ENCODE measurements around the gene CUX1.

DNA sequence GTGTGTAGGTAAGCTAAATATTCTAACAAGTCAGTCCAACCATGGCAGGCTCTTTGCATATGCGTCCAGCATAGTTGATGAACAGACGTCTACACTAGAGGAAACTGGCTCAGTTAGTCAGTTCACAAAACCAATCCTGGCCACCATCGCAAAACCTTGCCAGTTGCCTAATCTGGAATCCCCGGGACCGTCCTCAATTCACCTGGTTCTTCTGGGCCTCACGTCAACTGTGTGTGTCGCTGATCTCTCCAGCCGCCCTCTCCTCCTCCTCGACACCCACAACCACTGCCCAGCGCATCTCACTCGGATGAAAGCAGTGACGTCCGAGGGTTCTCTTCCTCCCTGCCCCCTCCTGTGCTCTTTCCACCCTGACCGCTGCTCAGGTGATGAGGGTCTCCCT is 251.4 kb downstream of the CUX1 start:
- TF ChIP-seq, protein P1, sequence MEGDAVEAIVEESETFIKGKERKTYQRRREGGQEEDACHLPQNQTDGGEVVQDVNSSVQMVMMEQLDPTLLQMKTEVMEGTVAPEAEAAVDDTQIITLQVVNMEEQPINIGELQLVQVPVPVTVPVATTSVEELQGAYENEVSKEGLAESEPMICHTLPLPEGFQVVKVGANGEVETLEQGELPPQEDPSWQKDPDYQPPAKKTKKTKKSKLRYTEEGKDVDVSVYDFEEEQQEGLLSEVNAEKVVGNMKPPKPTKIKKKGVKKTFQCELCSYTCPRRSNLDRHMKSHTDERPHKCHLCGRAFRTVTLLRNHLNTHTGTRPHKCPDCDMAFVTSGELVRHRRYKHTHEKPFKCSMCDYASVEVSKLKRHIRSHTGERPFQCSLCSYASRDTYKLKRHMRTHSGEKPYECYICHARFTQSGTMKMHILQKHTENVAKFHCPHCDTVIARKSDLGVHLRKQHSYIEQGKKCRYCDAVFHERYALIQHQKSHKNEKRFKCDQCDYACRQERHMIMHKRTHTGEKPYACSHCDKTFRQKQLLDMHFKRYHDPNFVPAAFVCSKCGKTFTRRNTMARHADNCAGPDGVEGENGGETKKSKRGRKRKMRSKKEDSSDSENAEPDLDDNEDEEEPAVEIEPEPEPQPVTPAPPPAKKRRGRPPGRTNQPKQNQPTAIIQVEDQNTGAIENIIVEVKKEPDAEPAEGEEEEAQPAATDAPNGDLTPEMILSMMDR (IDR thresholded peaks at IDR 0.05; ENCODE audit: low read depth, low read length, poor library complexity, severe bottlenecking), result no peak
- TF ChIP-seq EZH2phosphoT487 (IDR thresholded peaks at IDR 0.05; ENCODE audit: borderline replicate concordance, low read length), result no peak
